Neural progenitor cell (in vitro differentiated cells): ENCODE results near the gene ADRA2A. TPM values are rescaled to one million over a fixed set of nuclear protein-coding genes. Genes with fewer than 3 reads are reported as not detected.

Source experiments
- DNase-seq: peaks from one replicate; pipeline ENCODE4 v3.0.0-alpha.2; 2016; ENCODE audit warnings: low spot score
- H2AFZ ChIP-seq: fragments of 200-600 bp; sonication (generic); replicated peaks from 2 replicates; pipeline ENCODE4 v1.6.1; 2016; ENCODE audit warnings: antibody characterized with exemption
- H3F3A ChIP-seq: fragments of 200-600 bp; sonication (generic); 2 replicates; pipeline ENCODE4 v1.6.1; 2016; ENCODE audit warnings: antibody characterized with exemption, low read depth
- H3K27ac ChIP-seq: fragments of 200-600 bp; sonication (generic); 2 replicates; pipeline ENCODE4 v1.5.1; 2016; ENCODE audit warnings: mild to moderate bottlenecking
- H3K27me3 ChIP-seq: fragments of 200-600 bp; sonication (generic); 2 replicates; pipeline ENCODE4 v1.6.1; 2016; ENCODE audit warnings: mild to moderate bottlenecking, moderate library complexity
- H3K36me3 ChIP-seq: fragments of 200-600 bp; sonication (generic); 2 replicates; pipeline ENCODE4 v1.5.1; 2016
- H3K4me1 ChIP-seq: fragments of 200-600 bp; sonication (generic); 2 replicates; pipeline ENCODE4 v1.6.1; 2016; ENCODE audit warnings: mixed run types
- H3K4me2 ChIP-seq: fragments of 200-600 bp; sonication (generic); 2 replicates; pipeline ENCODE4 v1.6.1; 2016
- H3K4me3 ChIP-seq: fragments of 200-600 bp; sonication (generic); 2 replicates; pipeline ENCODE4 v1.5.1; 2016
- H3K79me2 ChIP-seq: fragments of 200-600 bp; sonication (generic); 2 replicates; pipeline ENCODE4 v1.6.1; 2016; ENCODE audit warnings: low read depth
- H3K9ac ChIP-seq: fragments of 200-600 bp; sonication (generic); 2 replicates; pipeline ENCODE4 v1.6.1; 2016
- H3K9me3 ChIP-seq: fragments of 200-600 bp; sonication (generic); 2 replicates; pipeline ENCODE4 v1.5.1; 2016; ENCODE audit warnings: low read depth
- H4K20me1 ChIP-seq: fragments of 200-600 bp; sonication (generic); 2 replicates; pipeline ENCODE4 v1.6.1; 2016; ENCODE audit warnings: low read depth
- H3K27ac Mint-ChIP-seq: 3 replicates; pipeline ENCODE4 v1.8.0; 2021; ENCODE audit warnings: mixed read lengths
- H3K27me3 Mint-ChIP-seq: 2 replicates; pipeline ENCODE4 v1.8.0; 2022; ENCODE audit warnings: low read depth, mild to moderate bottlenecking, inconsistent platforms, moderate library complexity, mixed read lengths; ENCODE audit not compliant: insufficient read depth
- H3K36me3 Mint-ChIP-seq: 3 replicates; pipeline ENCODE4 v1.8.0; 2021; ENCODE audit warnings: mixed read lengths
- H3K4me1 Mint-ChIP-seq: 3 replicates; pipeline ENCODE4 v1.8.0; 2021; ENCODE audit warnings: mixed read lengths
- H3K4me3 Mint-ChIP-seq: 3 replicates; pipeline ENCODE4 v1.8.0; 2021; ENCODE audit warnings: mild to moderate bottlenecking, moderate library complexity, mixed read lengths
- H3K9me3 Mint-ChIP-seq: 3 replicates; pipeline ENCODE4 v1.8.0; 2020; ENCODE audit warnings: mixed read lengths
- CTCF ChIP-seq: fragments of 200-600 bp; sonication (generic); IDR thresholded peaks from 2 replicates; pipeline ENCODE4 v1.5.1; 2017; ENCODE audit warnings: antibody characterized with exemption, mild to moderate bottlenecking
- EZH2 ChIP-seq: fragments of 200-600 bp; sonication (generic); IDR thresholded peaks from 2 replicates; pipeline ENCODE4 v1.6.1; 2017; ENCODE audit warnings: antibody characterized with exemption, mild to moderate bottlenecking, moderate library complexity
- EZH2phosphoT487 ChIP-seq: fragments of 200-600 bp; sonication (generic); IDR thresholded peaks from 2 replicates; pipeline ENCODE4 v1.6.1; 2017; ENCODE audit warnings: antibody characterized with exemption
- total RNA-seq: library from RNA; depleted of rRNA; stranded (reverse); fragments of >200 nt; gene quantifications from 2 replicates; pipeline ENCODE4 v1.2.3, GENCODE V29; 2015; ENCODE audit warnings: low replicate concordance

Gene ADRA2A
- total RNA-seq, 1 donor from 2014 or later, result not detected

GRCh38 chr10:111107846-111108245 is 31.0 kb downstream of the ADRA2A start:
- Histone ChIP-seq H3K4me2 (no peak overlapping the region), H3K4me1 (no peaks in the 10 kb centered on the region), H3K9me3 (no peaks in the 10 kb centered on the region), H3K79me2 (no peaks in the 10 kb centered on the region), H3K9ac (no peak overlapping the region), H3K27ac (no peak overlapping the region), H3F3A (no peaks in the 10 kb centered on the region), H3K27me3 (no peaks in the 10 kb centered on the region), H4K20me1 (no peaks in the 10 kb centered on the region), H3K4me3 (no peak overlapping the region), H2AFZ (no peak overlapping the region), H3K36me3 (no peaks in the 10 kb centered on the region)
- Mint-ChIP-seq H3K4me3 (no peak overlapping the region), H3K27ac (no peak overlapping the region), H3K4me1 (no peaks in the 10 kb centered on the region), H3K9me3 (no peaks in the 10 kb centered on the region), H3K36me3 (no peaks in the 10 kb centered on the region), H3K27me3 (peaks cover 5% of the 10 kb centered on the region)
- TF ChIP-seq EZH2phosphoT487, result no peak
- TF ChIP-seq CTCF, result no peak
- no peak for DNase-seq

GRCh38 chr10:111108441-111108840 is 31.6 kb downstream of the ADRA2A start:
- no peak overlapping the region for H3K27ac Mint-ChIP-seq
- no peaks in the 10 kb centered on the region for H3K27me3 ChIP-seq
- H3K4me1 ChIP-seq, result no peaks in the 10 kb centered on the region
- H3K4me3 ChIP-seq, result no peak overlapping the region
- no peak for DNase-seq
- H3K27me3 Mint-ChIP-seq, result peaks cover 4% of the 10 kb centered on the region
- no peak overlapping the region for H2AFZ ChIP-seq
- H3K36me3 Mint-ChIP-seq, result no peaks in the 10 kb centered on the region
- no peaks in the 10 kb centered on the region for H3K9me3 Mint-ChIP-seq
- no peak overlapping the region for H3K4me3 Mint-ChIP-seq
- no peak overlapping the region for H3K9ac ChIP-seq
- no peaks in the 10 kb centered on the region for H3K36me3 ChIP-seq
- no peak for TF ChIP-seq EZH2
- no peak for TF ChIP-seq EZH2phosphoT487
- TF ChIP-seq CTCF, result no peak
- H3K27ac ChIP-seq, result no peak overlapping the region
- no peak overlapping the region for H3K4me2 ChIP-seq
- no peaks in the 10 kb centered on the region for H3F3A ChIP-seq
- H3K79me2 ChIP-seq, result no peaks in the 10 kb centered on the region
- no peaks in the 10 kb centered on the region for H3K9me3 ChIP-seq
- no peaks in the 10 kb centered on the region for H3K4me1 Mint-ChIP-seq
- H4K20me1 ChIP-seq, result no peaks in the 10 kb centered on the region

- Histone ChIP-seq H3K9ac (no peak overlapping the region), H3K79me2 (no peaks in the 10 kb centered on the region), H3K4me3 (no peak overlapping the region), H3K36me3 (no peaks in the 10 kb centered on the region), H3K27ac (no peak overlapping the region), H3K9me3 (no peaks in the 10 kb centered on the region), H3F3A (no peaks in the 10 kb centered on the region), H2AFZ (no peak overlapping the region), H3K27me3 (no peaks in the 10 kb centered on the region), H3K4me1 (no peaks in the 10 kb centered on the region), H4K20me1 (no peaks in the 10 kb centered on the region), H3K4me2 (no peak overlapping the region)
- no peak overlapping the region for H3K4me3 Mint-ChIP-seq
- no peak overlapping the region for H3K27ac Mint-ChIP-seq
- H3K9me3 Mint-ChIP-seq, result no peaks in the 10 kb centered on the region
- no peak for DNase-seq
- H3K27me3 Mint-ChIP-seq, result peaks cover 2% of the 10 kb centered on the region
- no peak for TF ChIP-seq EZH2phosphoT487
- TF ChIP-seq CTCF, result no peak
- TF ChIP-seq EZH2, result no peak
- no peaks in the 10 kb centered on the region for H3K4me1 Mint-ChIP-seq
- no peaks in the 10 kb centered on the region for H3K36me3 Mint-ChIP-seq
Observed at GRCh38 chr10:111109501-111110242, 32.8 kb downstream of the ADRA2A start.
